Adrenal gland (tissue), 12 donors: Measurements from ENCODE around the gene RNH1. TPM values are rescaled to one million over a fixed set of nuclear protein-coding genes. Genes with fewer than 3 reads are reported as not detected.

ENCODE experiments used
- DNase-seq, 7 donors: peaks; one replicate each; pipeline ENCODE4 v3.0.0-alpha.2; 2019 to 2020
- H3K27ac ChIP-seq, 5 donors: fragments of 200-600 bp; sonication (generic) in 4 of 5; 1 replicate in 3 of 5; 2 replicates in 2 of 5; pipeline versions ENCODE4 v1.5.1 to v1.8.0; 2016 to 2020; ENCODE audit warnings: mild to moderate bottlenecking in 1 of 5
- H3K27me3 ChIP-seq: fragments of 200-600 bp; 2 replicates; pipeline ENCODE4 v1.8.0; 2021
- H3K36me3 ChIP-seq, 2 donors: fragments of 200-600 bp; replicated peaks in 1 of 2; 1 replicate in 1 of 2; 2 replicates in 1 of 2; pipeline versions ENCODE4 v1.5.1 to v1.8.0; 2018 to 2022
- H3K4me1 ChIP-seq, 2 donors: fragments of 200-600 bp; replicated peaks in 1 of 2; 1 replicate in 1 of 2; 2 replicates in 1 of 2; pipeline versions ENCODE4 v1.5.1 to v1.8.0; 2018 to 2021
- H3K4me3 ChIP-seq, 4 donors: fragments of 200-600 bp; sonication (generic) in 3 of 4; one replicate each; pipeline ENCODE4 v1.5.1; 2016 to 2018
- H3K9me3 ChIP-seq, 3 donors: fragments of 200-600 bp; sonication (generic) in 1 of 3; replicated peaks in 1 of 3; 1 replicate in 2 of 3; 2 replicates in 1 of 3; pipeline versions ENCODE4 v1.5.1 to v1.8.0; 2016 to 2021
- CTCF ChIP-seq, 6 experiments: fragments of 450-650 bp in 4 of 6; fragments of 200-600 bp in 2 of 6; sonication (generic) in 1 of 6; IDR thresholded peaks; 1 replicate in 5 of 6; 2 replicates in 1 of 6; pipeline versions ENCODE4 v1.5.1 to v1.8.0; 2016 to 2021; ENCODE audit warnings: antibody characterized with exemption in 6 of 6, mild to moderate bottlenecking in 2 of 6, moderate library complexity in 1 of 6
- POLR2A ChIP-seq, 2 donors: fragments of 450-650 bp; IDR thresholded peaks; one replicate each; pipeline ENCODE4 v1.6.1; 2017; ENCODE audit warnings: antibody characterized with exemption in 2 of 2, mild to moderate bottlenecking in 2 of 2, moderate library complexity in 1 of 2
- WGBS, 4 donors: extraction: QIAGEN DNeasy Blood & Tissue Kit in 2 of 4; methylation state at CpG; one replicate each; pipeline versions ENCODE4 v1.1.5 to v1.1.7; 2013 to 2017; 5-methylcytosine and 5-hydroxymethylcytosine counted together
- intact Hi-C, 2 donors: fragments of 100-400 bp; cut with DNase I; formaldehyde crosslinking; loops; one replicate each; pipeline versions ENCODE4 v1.14.1 to v1.15.0; 2022 to 2023
- polyA plus RNA-seq, 3 donors: library from polyadenylated mRNA; stranded (reverse); fragments of 200-250 nt in 2 of 3; fragments of 350-450 nt in 1 of 3; fragmentation: Illumina TruSeq in 1 of 3; extraction: RNeasy Lipid Tissue Mini Kit (QIAGEN cat#74804) in 1 of 3; gene quantifications; one replicate each; pipeline ENCODE4 v1.2.3, GENCODE V29; 2013 to 2014
- total RNA-seq, 9 donors: library from RNA; depleted of rRNA in 4 of 9; stranded (reverse); fragments of >200 nt in 4 of 9; fragments of 120-200 nt in 1 of 9; fragmentation: NEBNext Ultra II Directional in 1 of 9; extraction: Animal tissue kit (Norgen Biotek cat#: 25700) in 1 of 9; gene quantifications; one replicate each; pipeline versions ENCODE4 v1.1.0 to v1.2.4, GENCODE V29; 2013 to 2023
- donor health status: healthy with polysubstance abuse.
- donor health status: Bipolar disorder and iron deficiency.
- donor health status: DM: yes; HTN: yes; CAD: no.
- donor health status: DM: no; HTN: no; CAD: no.
- donor health status: DM: no; HTN: no; CAD: no.
- donor health status: DM: yes; HTN: yes; CAD: no.

Gene RNH1
- total and polyA plus RNA-seq, 12 donors, result 36.3 to 342 (median 205) TPM

- intact Hi-C loops, result loop anchor here (5.0 to 10.0 kb wide), 2 partner anchors 47 to 49 kb away; partner anchors contain the start of gene PTDSS2 (in 2 of the 2)
- peak overlapping the region in 1 of 5 donors; percentile 85 for H3K27ac ChIP-seq
Measured at GRCh38 chr11:501683-502287, 5.3 kb downstream of the RNH1 start.

GRCh38 chr11:501001-501682 lies 5.9 kb downstream of the RNH1 start:
- H3K4me3 ChIP-seq, result no peak overlapping the region
- WGBS, 4 donors, result 91 to 95% (median 94%) methylated on average over 22 to 24 of the region's 24 CpGs
- intact Hi-C loops, result loop anchor here (5.0 to 10.0 kb wide), 2 partner anchors 46 to 49 kb away; partner anchors contain the start of gene PTDSS2 (in 2 of the 2)
- TF ChIP-seq POLR2A (IDR thresholded peaks at IDR 0.05) (no peak), CTCF (IDR thresholded peaks at IDR 0.05) (no peak)
- H3K27me3 ChIP-seq, result no peaks in the 10 kb centered on the region
- peaks cover 19 to 36% of the 10 kb centered on the region in 2 donors for H3K4me1 ChIP-seq
- H3K9me3 ChIP-seq, result no peaks in the 10 kb centered on the region
- H3K36me3 ChIP-seq, result peaks cover 0 to 59% of the 10 kb centered on the region in 2 donors
- DNase-seq, result no peak
- no peak overlapping the region for H3K27ac ChIP-seq

More at GRCh38 chr11:501683-502287, 5.3 kb downstream of the RNH1 start:
- TF ChIP-seq POLR2A (IDR thresholded peaks at IDR 0.05) (no peak), CTCF (IDR thresholded peaks at IDR 0.05) (no peak)
- Histone ChIP-seq H3K27me3 (no peaks in the 10 kb centered on the region), H3K4me1 (peaks cover 20 to 36% of the 10 kb centered on the region in 2 donors), H3K36me3 (peaks cover 0 to 52% of the 10 kb centered on the region in 2 donors), H3K9me3 (no peaks in the 10 kb centered on the region), H3K4me3 (no peak overlapping the region)
- peak in 1 of 7 donors; percentile 35 for DNase-seq
- WGBS, 4 donors, result 71 to 81% (median 76%) methylated on average over 6 to 19 of the region's 19 CpGs

- Histone ChIP-seq H3K27ac (peak overlapping the region in 1 of 5 donors; percentile 45), H3K36me3 (peaks cover 0 to 74% of the 10 kb centered on the region in 2 donors), H3K27me3 (no peaks in the 10 kb centered on the region), H3K4me3 (no peak overlapping the region), H3K9me3 (no peaks in the 10 kb centered on the region), H3K4me1 (peaks cover 7 to 20% of the 10 kb centered on the region in 2 donors)
- intact Hi-C loops, result loop anchor here (5.0 to 10.0 kb wide), 2 partner anchors 45 to 47 kb away; partner anchors contain the start of gene PTDSS2 (in 2 of the 2)
- 79 to 93% (median 88%) methylated on average over 6 to 24 of the region's 24 CpGs for WGBS, 4 donors
- TF ChIP-seq CTCF (IDR thresholded peaks at IDR 0.05), result no peak
- DNase-seq, result peak in 1 of 7 donors; percentile 17
Measured at GRCh38 chr11:499201-500076, 7.6 kb downstream of the RNH1 start.
